ENCODE results near the gene FRS3.
"Not testable (repeated sequence)": the region's sequence is repeated elsewhere in the genome, so short reads cannot be mapped to it uniquely, and the experiment has no call there.

Gene FRS3, protein sequence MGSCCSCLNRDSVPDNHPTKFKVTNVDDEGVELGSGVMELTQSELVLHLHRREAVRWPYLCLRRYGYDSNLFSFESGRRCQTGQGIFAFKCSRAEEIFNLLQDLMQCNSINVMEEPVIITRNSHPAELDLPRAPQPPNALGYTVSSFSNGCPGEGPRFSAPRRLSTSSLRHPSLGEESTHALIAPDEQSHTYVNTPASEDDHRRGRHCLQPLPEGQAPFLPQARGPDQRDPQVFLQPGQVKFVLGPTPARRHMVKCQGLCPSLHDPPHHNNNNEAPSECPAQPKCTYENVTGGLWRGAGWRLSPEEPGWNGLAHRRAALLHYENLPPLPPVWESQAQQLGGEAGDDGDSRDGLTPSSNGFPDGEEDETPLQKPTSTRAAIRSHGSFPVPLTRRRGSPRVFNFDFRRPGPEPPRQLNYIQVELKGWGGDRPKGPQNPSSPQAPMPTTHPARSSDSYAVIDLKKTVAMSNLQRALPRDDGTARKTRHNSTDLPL

DNA sequence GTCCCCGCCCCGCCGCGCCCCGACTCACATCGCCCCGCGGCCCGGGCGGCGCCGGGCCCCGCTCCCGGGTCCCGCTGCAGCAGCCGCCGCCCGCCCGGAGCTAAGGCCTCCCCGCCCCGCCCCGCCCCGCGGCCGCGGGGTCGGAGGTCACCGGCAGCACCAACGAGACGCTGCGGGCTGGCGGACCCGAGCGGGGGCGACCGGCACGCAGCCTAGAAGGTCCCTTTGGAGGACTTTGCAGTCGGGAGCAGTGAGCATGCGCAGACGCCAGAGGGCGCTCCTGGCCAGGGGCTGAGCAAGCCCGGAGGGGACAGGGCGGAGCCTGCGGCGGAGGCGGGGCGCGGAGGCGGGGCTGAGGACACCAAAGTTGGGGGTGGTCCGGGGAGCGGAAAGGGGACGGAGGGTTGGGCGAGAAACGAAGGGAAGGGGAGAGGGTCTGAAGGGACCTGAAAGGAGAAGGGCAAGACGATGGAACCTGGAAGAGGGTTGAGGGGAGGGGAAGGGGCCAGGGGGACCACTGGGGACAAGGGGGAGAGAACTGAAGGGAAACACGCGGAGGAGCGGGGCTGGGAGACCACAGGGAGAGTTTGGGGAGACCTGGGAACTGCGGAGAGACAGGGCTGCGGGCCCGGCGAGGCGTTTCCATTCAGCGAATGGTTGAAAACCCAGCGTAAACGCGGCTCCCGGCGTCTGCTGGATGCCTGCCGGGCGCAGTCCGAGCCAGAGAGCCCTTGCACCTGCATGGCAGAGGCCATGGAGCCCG lies at the start of gene FRS3:
TSS of gene FRS3 (minus strand) at position 113 of the 763 bp plus-strand sequence. CDS start 2,913 bp downstream, outside the sequence.
- peak; percentile 99 for DNase-seq

DNA sequence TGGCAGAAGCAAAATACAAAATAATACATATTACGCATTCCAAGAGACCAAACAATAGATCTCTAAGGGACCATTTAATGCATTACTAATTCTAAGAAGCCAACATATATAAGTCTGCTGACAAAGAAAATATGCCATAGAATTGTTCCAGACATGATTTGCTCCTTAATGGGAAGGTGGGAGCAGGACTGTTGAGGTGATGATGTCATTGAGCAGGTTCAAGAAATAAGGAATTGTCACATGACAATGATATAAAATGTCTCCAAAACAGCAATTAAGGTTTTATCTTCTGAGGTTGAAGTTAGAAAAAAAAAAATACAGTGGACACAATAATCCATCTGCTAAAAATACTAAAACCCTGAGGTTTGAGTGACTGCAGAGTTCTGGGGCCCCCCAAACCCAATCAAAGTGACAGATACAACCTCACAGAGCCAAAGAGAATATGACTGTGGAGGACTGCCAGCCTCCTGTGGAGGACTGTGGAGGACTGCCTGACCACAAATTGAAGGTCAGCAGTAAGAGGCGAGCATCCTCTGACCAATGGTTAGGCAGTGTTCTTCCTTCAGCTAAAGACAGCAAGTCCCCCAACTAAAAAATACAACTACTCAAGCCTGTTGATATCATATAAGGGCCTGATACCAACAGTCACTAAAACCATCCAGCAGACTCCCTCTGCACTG lies 46.8 kb upstream of the FRS3 start:
- DNase-seq, result peak; percentile 54

DNA sequence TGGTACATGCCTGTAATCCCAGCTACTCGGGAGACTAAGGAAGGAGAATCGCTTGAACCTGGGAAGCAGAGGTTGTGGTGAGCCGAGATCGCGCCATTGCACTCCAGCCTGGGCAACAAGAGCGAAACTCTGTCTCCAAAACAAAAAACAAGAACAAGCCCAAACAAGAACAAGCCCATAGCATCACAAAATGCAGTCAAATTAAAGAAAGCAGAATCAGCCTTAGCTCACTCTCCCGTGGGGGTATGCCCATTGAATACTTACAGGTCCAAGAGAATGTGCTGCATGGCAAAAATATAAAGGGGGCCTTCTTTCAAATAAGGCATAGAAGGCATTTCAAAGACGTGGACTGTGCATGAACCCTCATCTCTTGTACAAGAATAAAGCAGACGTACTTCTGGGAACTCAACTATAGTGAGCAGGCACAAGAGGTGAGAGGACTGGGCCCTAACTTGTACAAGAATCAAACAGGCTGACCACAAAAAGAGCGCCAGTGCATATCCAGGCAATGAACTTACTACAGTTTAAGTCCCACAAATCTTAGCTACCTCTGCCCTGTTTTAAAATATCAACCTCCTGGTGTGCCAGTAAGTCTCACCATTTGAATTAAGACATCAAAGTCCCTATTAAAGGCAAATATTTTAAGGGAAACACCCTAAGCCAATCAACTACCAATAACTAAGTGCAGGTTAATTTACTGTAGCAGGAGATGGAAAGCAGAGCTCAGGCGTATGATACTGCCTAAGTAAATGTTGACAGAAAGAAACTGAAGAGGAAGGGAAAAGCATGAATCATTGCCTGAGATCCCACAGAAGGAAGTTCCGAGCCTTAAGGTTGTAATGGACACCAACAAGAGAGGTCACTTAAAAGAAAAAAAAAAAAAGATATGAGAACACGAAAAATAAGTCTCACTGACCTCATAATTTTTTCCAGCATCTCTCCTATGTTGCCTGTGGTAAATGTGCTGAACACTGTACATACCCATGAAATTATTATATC lies 45.2 kb upstream of the FRS3 start:
- no peak for DNase-seq

DNA sequence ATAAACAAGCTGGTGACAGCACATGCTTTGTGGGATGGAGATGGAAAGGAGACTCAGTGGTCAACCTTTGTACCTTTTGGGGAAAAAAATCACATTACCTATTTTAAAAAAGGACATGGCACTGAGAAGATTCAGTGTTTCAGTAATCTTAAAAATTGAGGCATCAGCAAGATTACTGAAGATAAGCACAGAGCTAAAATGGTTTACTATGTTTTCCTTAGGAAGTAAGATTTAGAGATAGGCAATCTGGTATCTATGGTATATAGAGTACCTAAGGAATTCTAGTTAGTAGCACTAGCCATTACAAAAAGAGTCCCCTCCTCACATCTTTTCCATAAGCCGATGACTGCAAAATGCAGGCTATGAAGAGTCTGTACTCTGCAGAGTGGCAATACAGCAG lies 43.5 kb upstream of the FRS3 start:
- no peak for DNase-seq

DNA sequence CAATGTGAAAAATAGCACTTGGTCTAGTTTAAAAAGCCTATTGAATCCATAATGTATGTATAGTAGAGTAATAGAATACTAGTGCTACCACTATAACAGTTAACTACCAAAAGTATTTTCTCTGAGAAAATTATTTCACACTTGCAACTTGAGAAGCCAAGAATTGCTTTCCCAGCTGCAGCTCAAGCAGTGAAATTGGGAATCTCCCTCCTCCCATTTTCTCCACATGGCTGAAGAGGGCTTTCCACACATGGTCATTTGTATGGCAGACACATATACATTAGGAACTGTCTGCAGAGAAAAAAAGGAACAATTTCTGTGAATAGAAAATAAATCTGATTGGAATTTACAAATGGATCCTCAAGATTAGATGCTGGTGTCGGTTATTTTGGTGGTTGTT lies 42.3 kb upstream of the FRS3 start:
- no peak for DNase-seq

DNA sequence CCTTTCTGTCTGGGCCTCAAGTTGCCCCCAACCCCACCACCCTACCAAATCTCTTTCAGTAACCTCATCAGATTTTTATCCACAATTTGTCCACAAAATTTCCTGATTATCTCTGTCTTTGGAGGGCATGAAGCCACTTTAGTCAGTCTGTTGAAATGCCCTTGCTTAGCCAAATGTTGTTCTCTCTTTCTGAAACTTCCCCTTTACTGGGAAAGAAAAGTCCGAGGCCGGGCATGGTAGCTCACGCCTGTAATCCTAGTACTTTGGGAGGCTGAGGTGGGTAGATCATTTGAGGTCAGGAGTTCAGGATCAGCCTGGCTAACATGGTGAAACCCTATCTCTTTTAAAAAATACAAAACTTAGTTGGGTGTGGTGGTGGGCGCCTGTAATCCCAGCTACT lies 41.6 kb upstream of the FRS3 start:
- no peak for DNase-seq

DNA sequence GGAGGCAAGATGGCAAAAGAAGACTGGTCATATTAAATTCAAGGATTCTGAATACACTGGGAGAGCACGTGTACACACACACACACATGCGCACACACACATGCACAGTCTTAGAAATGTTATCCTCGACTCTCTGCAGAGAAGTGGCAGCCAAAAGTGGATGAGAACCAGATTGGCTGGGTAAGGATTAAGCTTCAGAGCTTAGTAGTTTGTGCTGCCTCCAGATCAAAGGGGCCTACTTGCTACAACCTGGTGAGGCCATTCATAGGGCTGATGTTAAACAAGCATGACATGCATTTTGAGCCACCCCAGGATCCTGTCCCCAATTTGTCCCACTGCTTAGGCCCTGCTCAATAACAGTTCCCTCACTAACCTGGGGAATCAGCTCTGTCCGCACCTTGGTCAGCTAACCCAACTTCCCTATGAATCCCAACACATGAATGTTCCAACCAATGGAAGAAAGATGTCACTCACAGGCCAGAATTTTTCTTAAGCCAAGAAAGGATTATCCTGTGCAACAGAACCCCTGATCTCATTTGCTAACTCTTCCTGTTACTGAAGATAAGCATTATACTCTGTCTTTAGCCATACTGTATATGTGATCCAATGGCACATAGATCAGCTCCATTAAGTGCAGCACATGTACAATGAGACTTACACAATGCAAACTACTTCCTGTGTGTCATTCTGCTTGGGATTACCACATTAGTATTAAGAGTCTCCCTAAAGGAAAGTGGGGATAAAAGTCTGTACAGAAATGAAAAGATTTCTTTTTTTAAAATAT lies 38.8 kb upstream of the FRS3 start:
- DNase-seq, result no peak

DNA sequence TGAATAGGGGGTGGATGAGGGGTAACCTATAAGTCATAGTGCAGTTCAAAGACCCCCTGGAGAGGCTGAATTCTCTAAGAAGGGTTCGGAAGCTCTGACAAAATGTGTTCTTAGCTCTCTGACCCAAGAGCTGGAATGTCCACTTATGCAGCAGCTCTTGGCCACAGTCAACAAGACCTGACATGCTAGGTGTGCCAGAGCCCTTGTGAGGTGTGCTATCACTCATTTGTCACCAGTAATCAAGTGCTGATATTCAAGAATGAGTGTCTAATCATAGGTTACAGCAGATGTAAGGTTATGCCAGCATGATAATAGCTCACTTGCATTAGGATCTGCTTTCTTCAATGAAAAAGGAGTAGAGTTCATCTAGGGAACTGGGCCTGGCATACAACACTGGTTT lies 35.9 kb upstream of the FRS3 start:
- no peak for DNase-seq

DNA sequence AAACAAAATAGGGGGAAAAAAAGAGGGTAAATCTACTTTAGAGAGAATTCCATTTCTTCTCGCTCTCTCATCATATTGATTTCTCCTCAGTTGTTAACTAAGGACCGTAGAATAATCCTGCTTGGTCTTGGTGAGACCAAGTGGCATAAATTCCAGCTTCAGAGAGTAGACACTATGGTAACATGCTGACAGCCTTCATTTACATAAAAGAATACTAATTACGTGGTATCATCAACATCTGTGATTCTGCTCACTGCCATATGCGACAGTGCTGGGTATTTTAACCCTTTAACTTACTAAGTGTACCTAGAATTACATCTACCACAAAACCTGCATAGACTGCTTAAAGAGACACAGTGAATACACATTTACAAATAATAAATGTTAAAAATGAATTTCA lies 34.9 kb upstream of the FRS3 start:
- DNase-seq, result no peak

DNA sequence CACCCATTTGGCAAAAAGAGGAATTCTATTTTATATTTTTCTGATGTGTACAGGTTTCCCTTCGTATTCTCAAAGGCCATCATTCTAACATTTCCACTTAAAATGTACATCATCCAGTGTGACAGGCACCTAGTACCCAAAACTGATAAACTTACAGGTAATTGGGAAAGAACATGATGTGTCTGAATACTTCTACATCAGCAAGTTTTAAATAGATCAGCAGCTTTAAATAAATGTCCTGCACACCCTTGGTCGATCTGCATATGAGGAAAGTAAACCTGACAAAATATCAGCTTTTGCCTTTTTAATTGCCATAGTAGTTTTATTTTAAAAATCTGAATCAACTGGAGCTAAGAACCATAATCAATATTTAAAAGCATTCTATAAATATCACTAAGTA lies 34.3 kb upstream of the FRS3 start:
- no peak for DNase-seq

DNA sequence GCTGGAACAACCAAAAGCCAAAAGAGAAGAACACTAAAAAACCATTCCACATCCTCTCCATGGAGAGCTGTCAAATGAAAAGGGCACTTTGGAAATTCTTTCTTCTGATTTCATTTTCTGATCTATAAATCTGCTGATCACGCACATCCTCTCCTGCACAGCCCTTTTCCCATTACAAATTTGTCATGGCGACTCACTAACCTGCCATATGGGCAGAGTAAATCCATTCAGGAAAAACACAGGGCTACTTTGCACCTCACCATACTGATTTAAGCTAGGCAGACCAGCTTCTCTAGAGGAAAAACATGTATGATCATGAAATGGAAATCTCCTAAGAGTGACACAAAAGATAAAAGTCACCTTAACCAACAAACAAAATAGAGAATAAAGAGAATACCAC lies 33.8 kb upstream of the FRS3 start:
- DNase-seq, result no peak

DNA sequence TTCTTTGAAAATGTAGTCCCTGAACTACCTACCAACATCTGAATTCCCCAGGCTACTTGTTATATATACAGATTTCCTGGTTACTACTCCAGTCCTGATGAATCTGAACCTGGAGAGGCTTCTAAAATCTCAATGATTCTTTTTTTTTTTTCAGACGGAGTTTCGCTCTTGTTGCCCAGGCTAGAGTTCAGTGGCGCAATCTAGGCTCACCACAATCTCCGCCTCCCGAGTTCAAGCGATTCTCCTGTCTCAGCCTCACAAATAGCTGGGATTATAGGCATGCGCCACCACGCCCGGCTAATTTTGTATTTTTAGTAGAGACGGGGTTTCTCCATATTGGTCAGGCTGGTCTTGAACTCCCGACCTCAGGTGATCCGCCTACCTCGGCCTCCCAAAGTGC lies 32.2 kb upstream of the FRS3 start:
- DNase-seq, result not testable (repeated sequence)

DNA sequence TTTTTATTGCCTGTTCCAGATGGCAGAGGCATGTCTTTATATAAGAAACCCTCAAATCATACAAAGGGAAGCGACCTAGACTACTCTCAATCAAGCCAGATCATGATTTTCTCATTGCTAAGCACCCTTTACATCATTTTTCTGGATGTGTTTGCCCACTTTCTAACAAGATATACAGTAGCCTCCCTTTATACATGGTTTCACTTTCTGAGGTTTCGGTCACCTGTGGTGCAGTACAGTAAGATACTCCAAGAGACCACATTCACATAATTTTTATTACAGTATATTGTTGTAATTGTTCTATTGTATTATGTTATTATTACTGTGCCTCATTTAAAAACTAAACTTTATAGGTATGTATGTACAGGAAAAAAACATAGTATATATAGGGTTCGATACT lies 31.4 kb upstream of the FRS3 start:
- no peak for DNase-seq

DNA sequence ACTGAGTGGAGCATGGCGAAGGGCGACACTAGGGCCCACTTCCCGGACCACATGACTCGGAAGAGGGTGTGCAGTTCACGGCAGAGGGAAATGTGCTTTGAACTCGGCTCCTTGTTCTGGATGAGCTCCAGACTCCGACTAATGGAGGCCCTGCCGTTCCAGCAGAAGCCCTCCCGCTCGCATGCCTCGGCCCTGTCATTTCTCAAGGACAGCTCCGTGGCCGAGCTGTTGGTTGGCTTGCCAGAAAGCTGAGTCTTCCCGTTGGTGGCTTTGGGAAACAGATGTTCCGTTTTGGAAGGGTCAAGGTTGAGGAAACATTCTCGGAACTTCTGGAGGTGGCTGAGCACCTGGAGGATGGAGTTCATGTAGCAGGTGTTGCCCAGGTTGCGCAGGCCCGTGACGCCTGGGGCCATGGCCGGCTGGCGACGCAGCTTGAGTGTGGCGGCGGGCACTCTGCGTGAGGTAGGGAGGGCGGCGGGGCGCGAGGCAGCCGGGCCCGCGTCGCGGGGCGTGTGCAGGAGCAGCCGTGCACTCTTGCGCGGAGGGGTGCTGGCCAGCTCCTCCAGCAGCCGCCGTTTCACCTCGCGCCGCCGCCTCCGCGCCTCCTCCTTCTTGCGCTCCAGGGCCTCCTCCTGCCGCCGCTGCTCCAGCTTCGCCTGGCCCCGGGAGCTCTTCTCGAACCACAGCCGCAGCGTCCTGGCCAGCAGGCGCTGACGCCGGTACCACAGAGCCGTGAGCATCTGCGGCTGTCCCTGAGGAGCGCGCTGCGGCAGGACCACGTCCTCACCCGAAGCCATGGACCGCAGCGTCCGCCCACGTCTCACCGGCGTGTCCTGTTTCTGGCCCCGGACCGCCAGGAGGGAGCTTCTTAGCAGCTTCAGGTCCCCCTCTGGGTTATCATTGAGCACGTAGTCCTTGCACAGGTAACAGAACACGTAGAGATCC lies 26.4 kb upstream of the FRS3 start:
- DNase-seq, result no peak

DNA sequence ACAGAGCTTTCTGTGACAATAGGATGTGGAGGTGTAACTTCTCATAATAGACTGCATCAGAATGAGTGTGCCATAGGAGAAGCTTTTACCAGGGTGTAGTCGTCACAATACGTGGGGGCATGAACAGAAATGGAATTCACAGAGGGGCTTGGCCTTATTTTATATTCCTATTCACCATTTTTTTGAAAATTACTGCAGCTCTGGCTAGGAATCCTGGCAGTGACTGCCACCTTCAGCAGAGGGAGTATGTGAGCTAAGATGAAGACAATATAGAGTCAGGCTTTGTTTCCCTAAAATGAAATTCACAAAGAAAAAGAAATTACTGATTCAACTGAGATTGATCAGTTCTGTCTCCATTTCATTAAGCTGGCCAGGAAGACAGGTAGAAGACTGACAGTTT lies 21.7 kb upstream of the FRS3 start:
- no peak for DNase-seq

DNA sequence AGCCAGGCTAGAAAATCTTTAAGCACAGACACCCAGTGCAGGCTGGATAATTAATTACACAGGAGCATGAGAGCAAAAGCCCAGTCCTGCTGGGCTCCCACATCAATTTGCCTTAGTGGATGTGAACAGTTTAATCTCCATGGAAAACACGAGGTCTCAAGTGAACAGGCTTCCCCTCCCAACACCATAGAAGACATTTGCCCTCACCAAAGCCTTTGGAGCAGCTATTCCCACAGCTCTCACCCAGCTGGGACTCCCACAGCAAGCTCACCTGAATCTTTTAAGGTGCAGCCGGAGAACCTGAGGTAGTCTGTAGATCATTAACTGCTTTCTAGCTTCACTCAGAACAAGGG lies 19.8 kb upstream of the FRS3 start:
- no peak for DNase-seq

DNA sequence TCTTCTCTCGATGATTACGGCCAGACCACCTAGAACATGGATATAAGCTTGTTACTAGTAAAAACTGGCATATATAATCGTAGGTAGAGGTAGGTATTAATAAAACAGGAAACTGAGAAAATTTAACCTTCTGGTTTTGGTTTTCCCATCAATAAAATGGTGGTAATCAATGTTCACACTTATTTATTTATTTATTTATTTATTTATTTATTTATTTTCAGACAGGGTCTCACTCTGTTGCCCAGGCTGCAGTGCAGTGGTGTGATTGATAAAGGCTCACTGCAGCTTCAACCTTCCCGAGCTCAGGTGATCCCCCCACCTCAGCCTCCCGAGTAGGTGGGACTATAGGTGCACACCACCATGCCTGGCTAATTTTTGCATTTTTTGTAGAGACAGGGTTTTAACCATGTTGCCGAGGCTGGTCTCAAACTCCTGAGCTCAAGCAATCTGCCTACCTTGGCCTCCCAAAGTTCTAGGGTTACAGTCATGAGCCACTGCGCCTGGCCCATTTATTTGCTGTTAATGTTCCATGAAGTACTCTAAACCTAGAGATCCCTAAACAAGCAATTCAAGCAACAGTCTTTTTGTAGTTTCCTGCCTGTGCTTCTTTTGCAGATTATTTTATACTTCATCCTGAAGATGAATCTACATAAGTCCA lies 19.3 kb upstream of the FRS3 start:
- no peak for DNase-seq

DNA sequence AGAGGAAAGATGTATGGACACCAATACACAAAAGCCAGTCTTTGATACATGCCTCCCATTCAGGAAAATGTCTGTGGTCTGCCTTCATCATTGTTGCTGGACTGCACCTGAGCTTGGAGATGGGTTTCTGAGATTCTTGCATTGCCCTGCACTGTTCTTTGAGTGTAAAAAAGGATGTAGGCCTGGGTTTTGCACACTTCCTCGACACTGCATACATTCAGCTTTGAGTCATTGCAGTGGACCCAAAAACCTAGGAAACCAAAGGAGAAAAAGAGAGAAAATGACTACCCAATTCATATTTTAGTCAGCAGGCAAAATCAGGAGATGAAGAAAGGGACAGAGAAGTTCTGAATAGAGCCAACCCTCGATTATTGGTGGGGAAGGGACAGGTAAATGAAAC lies 16.8 kb upstream of the FRS3 start:
- no peak for DNase-seq

DNA sequence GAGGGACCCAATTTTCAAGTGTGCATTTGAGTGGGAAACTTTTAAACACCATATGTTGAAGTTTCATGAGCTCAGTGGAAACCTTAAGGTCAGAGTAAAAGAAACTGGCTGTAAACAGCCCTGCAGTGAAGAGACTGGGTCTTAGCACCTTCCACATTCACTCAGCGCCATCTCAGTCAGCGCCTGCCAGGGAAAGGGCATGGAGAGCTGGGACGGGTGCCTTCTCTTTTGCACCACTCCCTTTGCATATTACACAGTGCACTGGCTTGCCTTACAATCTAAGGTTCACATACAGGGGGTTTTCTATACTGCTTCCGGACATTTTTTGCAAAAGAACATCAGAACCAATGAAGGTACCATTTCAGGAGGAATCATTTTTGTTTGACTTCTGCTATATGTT lies 12.3 kb upstream of the FRS3 start:
- no peak for DNase-seq

DNA sequence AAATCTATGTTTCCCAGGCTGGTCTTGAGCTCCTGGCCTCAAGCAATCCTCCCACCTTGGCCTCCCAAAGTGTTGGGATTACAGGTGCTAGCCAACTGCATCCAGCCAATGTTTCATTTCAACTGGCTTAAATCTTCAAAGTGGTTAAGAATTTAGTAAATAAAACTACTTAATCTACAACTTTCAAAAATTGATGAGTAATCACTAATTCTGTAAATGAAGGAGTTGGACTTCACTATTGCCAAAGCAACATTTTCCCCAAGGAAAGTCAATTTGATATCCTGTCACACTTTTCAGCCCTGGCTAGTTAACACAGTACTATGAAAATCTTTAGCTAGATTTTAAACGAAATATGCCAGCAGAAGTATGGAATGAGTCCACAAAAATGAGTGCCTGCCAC lies 11.6 kb upstream of the FRS3 start:
- no peak for DNase-seq

All from femur (tissue), 1 donor.